HG02870 (cell line): ENCODE data around the gene ORC6.
A peak's percentile ranks its signal among the peaks of the same experiment; 100 is the strongest.
"Not testable (repeated sequence)": the region's sequence is repeated elsewhere in the genome, so short reads cannot be mapped to it uniquely, and the experiment has no call there.

ENCODE experiments used
- ATAC-seq: cut with Tn5 transposase; IDR thresholded peaks from one replicate; pipeline ENCODE4 v1.9.1; 2021; ENCODE audit warnings: mild to moderate bottlenecking, moderate library complexity; ENCODE audit not compliant: unreplicated experiment

The ORC6 gene, protein sequence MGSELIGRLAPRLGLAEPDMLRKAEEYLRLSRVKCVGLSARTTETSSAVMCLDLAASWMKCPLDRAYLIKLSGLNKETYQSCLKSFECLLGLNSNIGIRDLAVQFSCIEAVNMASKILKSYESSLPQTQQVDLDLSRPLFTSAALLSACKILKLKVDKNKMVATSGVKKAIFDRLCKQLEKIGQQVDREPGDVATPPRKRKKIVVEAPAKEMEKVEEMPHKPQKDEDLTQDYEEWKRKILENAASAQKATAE

DNA sequence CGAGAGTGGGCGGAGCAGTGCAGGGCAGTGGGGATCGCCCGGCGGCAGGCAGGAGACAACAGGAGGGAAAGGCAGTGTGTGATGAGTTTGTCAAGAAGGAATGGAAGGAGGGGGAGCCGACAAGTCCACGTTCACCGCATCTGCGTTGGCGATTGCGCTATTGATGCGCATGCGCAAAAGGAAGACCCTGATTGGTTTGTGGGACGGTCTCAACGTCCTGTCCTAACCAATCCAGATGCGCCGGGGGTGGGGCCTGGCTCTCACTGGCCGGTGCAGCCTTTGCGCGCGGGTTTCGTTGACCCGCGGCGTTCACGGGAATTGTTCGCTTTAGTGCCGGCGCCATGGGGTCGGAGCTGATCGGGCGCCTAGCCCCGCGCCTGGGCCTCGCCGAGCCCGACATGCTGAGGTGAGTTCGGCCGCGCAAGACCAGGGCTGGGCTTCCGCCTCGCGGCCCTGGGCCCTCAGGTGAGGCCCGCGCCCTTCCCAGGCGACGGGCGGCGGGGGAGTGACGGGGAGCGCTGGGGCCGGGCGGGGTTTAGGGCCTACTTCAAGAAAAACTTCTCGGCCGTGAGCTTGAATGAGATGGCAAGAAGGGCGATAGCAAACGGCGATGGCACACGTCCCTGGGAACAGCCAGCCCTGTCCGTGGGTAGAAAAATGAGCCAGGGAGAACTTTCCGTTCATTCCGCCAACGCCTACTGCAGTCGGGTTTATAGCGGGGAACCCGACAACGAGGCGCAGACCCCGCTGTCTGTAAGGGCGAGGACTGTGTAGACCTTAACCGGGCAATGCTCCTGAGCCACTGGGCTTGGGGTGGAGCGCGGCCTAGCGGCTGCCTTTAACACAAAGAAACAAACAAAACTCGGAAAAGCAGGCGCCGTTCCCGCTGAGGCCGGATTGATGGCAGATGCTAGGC is at the start of gene ORC6:
TSS of gene ORC6 (plus strand) at position 295 of the 916 bp plus-strand sequence. CDS start at position 342, 47 bp downstream.
- ATAC-seq: peak; percentile 75

DNA sequence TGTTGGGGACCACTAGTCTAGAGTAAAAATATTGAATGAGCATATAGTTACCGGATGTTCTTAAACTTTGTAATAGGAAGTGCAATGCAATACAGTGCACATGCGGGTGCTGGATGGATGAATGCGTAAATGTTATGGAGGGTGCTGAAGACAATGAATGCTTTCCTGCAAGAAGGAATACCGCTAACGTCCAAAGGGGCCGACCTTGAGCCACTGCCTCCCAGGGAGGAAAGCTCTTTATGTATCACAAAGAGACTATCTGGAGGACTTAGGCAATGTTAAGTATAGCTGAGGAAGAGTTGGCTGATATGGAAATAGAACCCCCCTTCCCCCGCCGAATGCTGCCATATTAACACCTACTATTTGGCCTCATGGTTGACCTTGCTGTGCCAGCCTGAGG is 40.8 kb upstream of the ORC6 start:
- ATAC-seq: no peak

DNA sequence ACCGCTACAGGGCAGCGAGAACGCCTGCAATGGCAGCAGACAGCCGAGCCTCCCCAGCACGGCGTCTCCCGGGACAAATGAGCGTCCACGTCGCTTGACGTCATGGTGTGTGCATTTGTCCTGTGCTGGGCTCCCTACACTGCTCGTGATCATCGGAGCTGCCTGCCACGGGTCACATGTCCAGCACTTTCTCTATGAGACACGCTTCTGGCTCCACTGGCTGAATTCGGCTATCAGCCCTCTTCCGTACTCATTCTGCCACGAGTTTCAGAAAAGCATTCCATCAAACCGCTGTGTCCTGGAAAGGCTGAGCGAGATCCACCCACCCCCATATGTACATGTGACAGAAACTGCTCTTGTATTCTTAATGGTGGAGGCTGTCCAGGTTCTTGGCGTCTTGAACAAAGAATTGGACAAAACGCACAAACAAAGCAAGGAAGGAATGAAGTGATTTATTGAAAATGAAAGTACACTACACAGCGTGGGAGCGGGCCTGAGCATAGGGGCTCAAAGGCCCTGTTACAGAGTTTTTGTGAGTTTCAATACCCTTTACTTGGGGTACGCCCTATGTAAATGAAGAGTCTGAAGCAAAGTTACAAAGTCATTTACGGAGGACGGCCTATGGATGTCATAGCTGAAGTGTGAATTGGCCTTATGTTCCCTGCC is 39.7 kb upstream of the ORC6 start:
- no peak for ATAC-seq

DNA sequence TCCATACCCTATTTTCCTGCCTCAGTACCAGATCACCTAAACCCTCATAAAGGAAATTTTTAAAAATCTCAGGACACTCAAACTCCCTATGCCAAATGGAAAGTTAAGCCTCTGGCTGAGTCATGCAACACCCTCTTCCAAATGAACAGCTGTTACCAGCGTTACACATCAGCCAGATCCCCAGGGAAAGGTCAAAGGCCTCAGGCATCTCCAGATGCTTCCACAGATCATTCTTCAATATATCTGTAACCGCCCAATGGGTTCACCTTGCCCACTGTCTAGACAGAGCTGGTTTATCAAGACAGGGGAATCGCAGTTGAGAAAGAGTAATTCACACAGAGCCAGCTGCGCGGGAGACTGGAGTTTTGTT is 39.2 kb upstream of the ORC6 start:
- no peak for ATAC-seq

DNA sequence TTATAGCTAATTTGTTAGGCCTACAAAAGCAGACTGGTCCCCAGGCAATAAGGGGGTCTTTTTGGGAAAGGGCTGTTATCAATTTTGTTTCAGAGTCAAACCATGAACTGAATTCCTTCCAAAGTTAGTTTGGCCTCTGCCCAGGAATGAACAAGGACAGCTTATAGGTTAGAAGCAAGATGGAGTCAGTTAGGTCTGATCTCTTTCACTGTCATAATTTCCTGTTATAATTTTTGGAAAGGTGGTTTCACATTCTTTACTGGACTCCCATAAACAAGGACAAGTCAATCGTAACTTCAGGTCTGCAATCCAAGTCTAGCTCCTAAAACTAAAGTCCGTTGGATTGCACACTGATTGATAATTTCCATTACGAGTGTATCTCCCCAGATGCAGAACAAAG is 38.2 kb upstream of the ORC6 start:
- ATAC-seq: no peak

DNA sequence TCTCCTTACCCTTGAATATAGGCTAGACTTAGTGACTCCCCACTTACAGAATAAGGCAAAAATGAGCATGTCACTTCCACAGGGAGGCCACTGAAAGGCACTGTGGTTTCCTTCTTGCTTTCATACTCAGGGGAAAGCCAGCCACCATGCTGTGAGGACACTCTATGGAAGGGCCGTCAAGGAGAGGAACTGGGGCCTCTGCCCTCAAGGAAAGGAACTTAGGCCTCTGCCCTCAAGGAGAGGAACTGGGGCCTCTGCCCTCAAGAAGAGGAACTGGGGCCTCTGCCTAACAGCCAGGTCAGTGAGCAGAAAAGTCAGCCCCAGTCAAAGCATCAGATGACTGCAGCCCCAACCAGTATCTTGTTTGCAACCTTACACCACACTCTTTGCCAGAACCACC is 30.5 kb upstream of the ORC6 start:
- peak; percentile 93 for ATAC-seq

DNA sequence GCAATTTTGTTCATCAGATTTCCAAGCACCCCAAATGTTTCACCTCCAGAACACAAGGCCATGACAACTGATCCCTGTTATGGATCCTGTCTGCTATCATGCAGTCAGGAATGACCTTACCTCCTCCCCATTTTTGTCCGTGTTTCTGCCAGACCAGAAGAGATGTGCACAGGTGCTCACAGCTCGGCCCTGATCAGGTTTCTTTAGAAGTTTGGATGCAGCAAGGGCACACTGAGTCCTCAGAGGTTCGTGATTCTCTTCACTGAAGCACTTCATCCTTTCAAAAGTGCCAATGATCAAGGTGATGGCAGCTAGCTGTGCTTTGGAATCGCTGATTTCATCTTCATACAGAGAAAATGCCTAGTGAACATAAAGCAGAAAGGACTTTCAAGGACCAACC is 27.3 kb upstream of the ORC6 start:
- no peak for ATAC-seq

DNA sequence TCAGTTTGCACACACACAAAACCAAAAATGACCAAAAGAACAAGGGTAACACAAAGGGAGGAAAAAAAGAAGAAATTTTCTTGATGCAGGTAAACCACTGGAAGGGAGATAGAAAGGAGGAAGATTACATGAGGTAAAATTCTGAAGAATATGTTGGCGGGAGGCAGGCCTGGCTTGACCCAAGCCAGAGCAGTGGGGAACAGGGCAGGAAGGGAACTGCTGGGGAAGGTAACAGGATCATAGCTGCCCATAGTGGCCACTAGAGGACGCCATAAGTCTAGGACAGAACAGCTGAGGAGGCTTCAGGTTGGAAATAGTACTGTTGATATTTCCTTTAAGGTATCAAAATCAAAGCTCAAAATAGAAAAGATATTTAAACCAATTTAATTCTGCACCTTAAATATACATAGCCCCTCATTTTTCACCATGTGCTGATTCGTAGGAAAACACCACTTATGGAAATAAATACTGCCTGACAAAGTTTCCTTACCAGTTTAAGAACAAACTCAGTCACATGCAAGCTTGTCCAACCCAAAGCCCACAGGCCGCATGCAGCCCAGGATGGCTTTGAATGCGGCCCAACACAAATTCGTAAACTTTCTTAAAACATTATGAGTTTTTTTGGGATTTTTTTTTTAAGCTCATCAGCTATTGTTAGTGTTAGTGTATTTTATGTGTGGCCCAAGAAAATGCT is 16.0 kb upstream of the ORC6 start:
- no peak for ATAC-seq

DNA sequence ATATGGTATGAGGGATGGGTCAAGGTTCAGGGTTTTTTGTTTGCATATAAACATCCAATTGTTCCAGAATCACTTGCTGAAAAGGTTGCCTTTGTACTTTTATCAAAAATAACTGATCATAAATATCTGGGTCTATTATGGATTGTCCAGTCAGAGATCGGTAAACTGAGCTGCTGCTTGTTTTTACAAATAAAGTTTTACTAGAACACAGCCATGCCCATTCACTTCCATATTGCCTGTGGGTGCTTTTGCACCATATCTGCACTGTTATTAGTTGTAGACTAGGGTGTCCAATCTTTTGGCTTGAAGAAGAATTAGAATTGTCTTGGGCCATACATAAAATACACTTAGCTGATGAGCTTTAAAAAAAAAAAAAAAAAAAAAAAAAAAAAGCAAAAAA is 11.5 kb upstream of the ORC6 start:
- ATAC-seq: not testable (repeated sequence)

DNA sequence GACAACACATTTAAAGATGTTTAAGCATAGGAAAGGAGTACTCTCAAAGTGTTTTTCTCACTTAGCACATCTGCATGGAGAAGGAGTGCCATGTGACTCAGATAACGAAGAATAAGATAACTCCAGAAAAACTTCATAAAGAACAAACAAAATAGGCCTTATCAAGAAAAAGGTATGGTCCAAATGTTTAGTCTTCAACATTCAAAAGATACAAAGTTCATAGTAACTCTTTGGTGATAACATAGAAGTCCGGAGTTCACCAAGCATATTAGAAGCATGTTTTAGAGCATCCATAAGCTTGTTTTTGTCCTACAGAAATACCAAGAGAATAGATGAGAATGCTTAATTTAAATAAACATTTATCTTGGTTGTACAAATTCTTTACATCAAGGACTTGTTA is 7.6 kb upstream of the ORC6 start:
- not testable (repeated sequence) for ATAC-seq

DNA sequence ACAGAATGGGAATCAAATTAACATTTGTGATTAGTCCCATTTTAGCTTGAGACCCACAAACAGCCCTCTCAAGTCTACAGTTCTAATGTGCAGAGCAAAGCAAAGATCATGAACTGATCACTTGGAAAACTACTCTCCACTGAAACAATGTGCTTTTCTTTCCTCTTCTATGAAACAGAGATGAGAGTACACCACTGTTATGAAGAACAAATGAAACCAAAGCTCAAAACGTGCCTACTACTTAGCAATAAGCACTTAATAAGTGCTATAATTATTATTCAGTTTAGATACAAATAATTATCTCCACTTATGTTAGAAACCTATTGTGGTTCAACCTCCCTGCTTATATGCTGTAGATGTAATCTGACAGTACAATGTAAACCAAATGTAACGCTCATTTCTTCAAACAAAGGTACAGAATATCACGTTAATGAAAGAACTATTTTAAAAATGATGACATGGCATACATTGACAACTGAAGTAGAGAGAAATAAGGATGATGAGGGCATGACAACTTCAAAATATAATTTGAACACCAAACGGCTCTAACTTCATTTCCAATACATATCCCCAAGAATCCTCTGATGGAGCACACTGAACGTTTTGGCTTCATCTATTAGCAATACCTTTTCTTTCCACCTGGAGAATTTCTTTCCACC is 2.5 kb upstream of the ORC6 start:
- ATAC-seq: no peak

DNA sequence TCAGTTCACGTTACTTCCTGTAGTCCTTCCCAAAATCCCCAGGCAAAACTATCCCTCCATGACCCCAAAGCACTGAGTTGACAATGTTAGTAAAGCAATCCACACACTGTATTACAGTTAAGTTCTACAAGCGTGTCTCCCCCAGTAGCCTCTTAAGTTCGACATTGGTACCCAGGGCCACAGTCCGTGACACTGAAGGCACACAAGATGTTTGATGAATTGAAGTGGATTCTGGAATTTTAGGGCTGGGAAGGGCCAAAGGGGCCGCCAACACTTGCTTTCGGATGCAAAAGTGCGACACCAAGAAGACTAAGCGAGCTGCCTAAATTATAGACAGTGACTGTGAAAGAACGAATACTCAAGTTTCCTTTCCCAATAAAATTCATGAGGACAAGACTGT is 2.0 kb upstream of the ORC6 start:
- no peak for ATAC-seq

DNA sequence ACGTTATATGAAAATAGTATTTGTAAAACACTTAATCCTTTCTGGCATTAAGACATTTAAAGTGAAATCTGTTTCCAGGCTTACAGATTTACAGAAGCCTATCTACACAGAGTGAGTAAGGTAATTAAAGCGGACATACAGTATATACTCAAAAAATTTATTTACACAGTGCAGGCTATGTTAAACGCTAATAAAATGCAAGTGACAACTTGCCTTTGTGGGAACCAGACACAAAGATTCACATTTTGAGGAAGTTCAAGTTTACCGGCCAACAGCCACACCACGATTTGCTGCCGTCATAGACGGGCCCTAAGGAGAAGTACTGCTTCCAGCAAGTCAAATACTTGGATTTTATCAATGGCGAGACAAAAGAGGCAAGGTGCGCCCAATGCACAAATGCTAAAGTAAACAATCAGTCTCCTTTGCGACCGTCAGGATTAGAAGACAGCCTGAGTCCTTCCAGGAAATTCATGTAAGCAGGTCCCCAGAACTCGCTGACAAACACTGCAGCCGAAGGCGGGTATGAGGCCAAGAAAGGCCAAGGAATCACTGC is 1.3 kb upstream of the ORC6 start:
- ATAC-seq: no peak

DNA sequence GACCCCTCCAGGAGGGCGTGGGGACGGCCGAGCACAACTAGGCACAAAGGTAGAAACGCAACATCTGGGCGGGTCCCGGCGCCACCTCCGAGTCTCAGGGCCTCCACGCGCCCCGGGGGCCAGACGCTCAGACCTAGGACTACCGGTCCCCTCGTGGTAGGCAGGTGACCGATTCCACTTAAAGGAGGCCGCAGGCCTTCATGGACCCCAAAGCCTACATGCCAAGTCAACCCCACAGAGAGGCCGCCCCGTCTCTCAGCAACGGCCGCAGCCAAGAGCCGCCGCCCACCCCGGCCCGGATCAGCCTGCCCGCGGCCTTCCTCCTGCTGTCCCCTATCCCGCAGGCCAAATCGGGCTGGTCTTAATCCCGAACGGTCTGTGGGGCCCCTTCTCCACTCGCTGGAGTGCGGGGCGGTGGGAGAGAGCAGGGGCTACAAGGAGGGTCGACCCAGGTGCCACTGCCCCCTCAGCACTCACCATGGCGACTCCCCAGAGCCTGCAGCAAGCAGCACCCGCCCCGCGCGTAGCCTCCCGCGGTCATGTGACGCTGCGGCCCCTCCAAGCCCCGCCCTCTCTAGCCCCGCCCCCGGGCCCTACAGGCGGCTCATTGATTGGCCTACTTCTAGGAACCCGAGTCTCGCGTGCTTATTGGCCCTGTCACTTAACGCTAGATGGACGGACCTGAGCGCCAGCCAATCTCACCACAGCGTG is 650 bp upstream of the ORC6 start, which contains the start of gene VPS35:
TSS of gene VPS35 (minus strand) at position 525 of the 711 bp plus-strand sequence. CDS start at position 480, 45 bp downstream.
- ATAC-seq: peak; percentile 84

DNA sequence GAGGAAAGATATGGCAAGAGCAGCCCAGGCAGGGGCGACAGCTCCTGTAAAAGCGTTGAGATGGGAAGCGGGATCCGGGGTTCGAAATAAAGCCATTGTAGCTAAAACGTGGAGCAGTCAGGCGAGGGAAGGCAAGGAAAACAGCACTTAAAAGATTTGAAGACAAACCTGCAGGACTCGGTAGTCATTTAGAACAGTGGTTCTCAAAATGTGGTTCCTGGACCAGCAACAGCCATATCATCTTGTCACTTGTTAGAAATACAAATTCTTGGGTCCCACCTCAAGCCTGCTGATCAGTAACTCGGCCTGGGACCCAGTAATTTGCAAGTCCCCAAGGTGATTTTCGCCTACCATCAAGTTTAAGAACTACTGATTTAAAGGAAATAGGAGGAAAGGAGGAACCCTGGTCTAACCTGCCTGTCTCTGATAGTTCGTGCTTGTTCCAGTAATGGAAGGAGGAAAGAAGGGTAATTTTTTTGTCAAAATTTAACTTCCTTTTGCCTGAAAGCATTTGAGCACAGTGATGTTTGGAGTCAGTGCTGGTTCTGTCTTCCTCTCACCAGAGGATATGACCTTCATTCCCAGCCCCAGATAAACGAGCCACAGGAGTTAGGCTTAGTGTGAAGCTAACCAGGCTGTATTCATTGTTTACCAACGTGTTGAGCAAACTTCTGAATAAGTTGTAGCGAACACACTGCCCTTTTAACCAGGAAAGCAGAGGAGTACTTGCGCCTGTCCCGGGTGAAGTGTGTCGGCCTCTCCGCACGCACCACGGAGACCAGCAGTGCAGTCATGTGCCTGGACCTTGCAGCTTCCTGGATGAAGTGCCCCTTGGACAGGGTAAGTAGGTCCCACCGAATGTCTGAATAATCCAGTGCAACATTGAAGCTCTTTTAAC is 1.1 kb downstream of the ORC6 start:
- ATAC-seq: no peak

DNA sequence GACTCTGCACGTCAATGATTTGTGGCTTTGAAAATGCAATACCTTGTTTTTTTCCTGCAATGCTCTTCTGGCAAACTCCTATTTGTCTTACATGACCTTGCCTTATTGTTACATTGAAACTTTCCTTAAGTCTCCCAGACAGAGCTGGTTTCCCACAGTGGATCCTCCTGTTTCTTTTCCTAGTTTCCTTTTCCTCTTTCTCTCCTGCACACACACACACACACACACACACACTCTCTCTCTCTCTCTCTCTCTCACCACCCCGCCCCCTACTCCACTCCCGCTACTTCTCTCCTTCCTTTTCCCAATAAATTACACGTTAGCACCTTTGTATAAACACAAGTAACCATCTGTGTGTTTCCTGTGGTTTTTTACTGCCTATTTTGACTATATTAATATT is 2.3 kb downstream of the ORC6 start:
- ATAC-seq: no peak

DNA sequence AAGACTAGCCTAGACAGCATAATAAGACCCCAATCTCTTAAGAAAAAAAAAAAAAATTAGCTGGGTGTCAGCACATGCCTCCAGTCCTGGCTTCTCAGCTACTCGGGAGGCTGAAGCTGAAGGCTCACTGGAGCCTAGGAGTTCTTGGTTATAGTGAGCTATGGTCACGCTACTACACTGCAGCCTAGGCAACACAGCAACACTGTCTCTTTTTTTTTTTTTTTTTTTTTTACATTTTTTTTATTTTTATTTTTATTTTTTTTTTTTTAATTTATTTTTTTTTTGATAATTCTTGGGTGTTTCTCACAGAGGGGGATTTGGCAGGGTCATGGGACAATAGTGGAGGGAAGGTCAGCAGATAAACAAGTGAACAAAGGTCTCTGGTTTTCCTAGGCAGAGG is 4.1 kb downstream of the ORC6 start:
- no peak for ATAC-seq

DNA sequence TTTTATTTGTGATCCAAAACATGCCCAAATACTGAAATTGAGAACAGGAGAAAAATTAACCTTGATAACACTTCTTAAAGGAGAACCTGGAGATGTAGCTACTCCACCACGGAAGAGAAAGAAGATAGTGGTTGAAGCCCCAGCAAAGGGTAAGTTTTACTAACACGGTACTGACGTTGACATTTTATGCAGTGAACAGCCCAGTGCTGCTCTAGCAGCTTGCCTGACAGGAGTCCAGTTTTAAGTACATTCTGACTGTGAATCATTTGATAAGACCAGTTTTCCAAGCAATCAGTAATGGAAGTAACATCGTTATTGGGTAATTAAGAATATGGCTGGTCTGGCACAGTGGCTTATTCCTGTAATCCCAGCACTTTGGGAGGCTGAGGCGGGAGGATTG is 6.5 kb downstream of the ORC6 start:
- no peak for ATAC-seq

DNA sequence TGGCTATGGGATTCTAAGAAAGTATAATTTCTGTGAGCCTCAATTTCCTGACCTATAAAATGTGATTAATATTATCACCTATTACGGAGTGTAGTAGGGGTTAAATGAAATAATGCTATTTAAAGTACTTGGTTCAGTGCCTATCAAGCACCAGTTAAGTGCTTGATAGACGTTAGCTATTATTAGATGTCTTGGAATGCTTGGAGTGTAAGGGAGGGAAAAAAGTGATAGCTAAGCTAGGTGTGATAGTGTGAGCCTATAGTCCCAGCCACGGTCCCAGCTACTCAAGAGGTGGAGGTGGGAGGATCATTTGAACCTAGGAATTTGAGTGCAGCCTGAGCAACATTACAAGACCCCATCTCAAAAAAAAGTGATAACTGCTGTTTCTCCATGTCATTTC is 7.5 kb downstream of the ORC6 start:
- no peak for ATAC-seq
